Activated naive CD4-positive, alpha-beta T cell treated with anti-CD3 and anti-CD28 coated beads, Interleukin-2, amount 50 U/mL, for 72 hours (primary cell): ENCODE data around the gene KNSTRN. TPM values are rescaled to one million over a fixed set of nuclear protein-coding genes. Genes with fewer than 3 reads are reported as not detected.

ENCODE experiments used
- ATAC-seq, 2 donors: fragments of 150-1000 bp; cut with Tn5 transposase; 2 replicates each; pipeline ENCODE4 v1.10.0; 2021; ENCODE audit warnings: mild to moderate bottlenecking in 2 of 2, moderate library complexity in 2 of 2
- DNase-seq, 2 donors: peaks; one replicate each; pipeline ENCODE4 v3.0.0; 2021 to 2022; ENCODE audit warnings: low spot score in 2 of 2
- H3K27ac Mint-ChIP-seq, 2 donors: one replicate each; pipeline ENCODE4 v1.8.0; 2022; ENCODE audit warnings: mild to moderate bottlenecking in 2 of 2, mixed read lengths in 2 of 2
- H3K36me3 Mint-ChIP-seq, 2 donors: one replicate each; pipeline ENCODE4 v1.8.0; 2022; ENCODE audit warnings: mixed read lengths in 2 of 2
- H3K9me3 Mint-ChIP-seq, 2 donors: one replicate each; pipeline ENCODE4 v1.8.0; 2022; ENCODE audit warnings: mixed read lengths in 2 of 2
- total RNA-seq, 2 donors: library from RNA; stranded (reverse); gene quantifications; one replicate each; pipeline ENCODE4 v1.2.3, GENCODE V29; 2022

KNSTRN gene
- total RNA-seq, 2 donors from 2014 or later = 48.6 to 96.4 TPM

GRCh38 chr15:40429068-40429710 lies 46.7 kb downstream of the KNSTRN start:
- no peak for DNase-seq
- no peak overlapping the region for H3K27ac Mint-ChIP-seq
- no peak for ATAC-seq
- no peaks in the 10 kb centered on the region for H3K9me3 Mint-ChIP-seq
- no peaks in the 10 kb centered on the region for H3K36me3 Mint-ChIP-seq

GRCh38 chr15:40430271-40430805 lies 47.8 kb downstream of the KNSTRN start:
- no peak for ATAC-seq
- DNase-seq = no peak
- Mint-ChIP-seq H3K27ac (no peak overlapping the region), H3K36me3 (no peaks in the 10 kb centered on the region), H3K9me3 (no peaks in the 10 kb centered on the region)

GRCh38 chr15:40435023-40435709 lies 52.6 kb downstream of the KNSTRN start:
- Mint-ChIP-seq H3K27ac (no peak overlapping the region), H3K9me3 (no peaks in the 10 kb centered on the region), H3K36me3 (no peaks in the 10 kb centered on the region)
- DNase-seq = no peak
- no peak for ATAC-seq

GRCh38 chr15:40435710-40436089 lies 53.2 kb downstream of the KNSTRN start:
- Mint-ChIP-seq H3K9me3 (no peaks in the 10 kb centered on the region), H3K27ac (no peak overlapping the region), H3K36me3 (no peaks in the 10 kb centered on the region)
- no peak for ATAC-seq
- no peak for DNase-seq

GRCh38 chr15:40436116-40436891 lies 53.8 kb downstream of the KNSTRN start:
- DNase-seq (no peak), ATAC-seq (no peak)
- no peaks in the 10 kb centered on the region for H3K36me3 Mint-ChIP-seq
- H3K9me3 Mint-ChIP-seq = no peaks in the 10 kb centered on the region
- H3K27ac Mint-ChIP-seq = no peak overlapping the region

- Mint-ChIP-seq H3K36me3 (no peaks in the 10 kb centered on the region), H3K27ac (no peak overlapping the region), H3K9me3 (no peaks in the 10 kb centered on the region)
- DNase-seq (no peak), ATAC-seq (no peak)
Measured at GRCh38 chr15:40436892-40437751, 54.6 kb downstream of the KNSTRN start.

- DNase-seq = no peak
- Mint-ChIP-seq H3K27ac (no peak overlapping the region), H3K36me3 (no peaks in the 10 kb centered on the region), H3K9me3 (no peaks in the 10 kb centered on the region)
- no peak for ATAC-seq
Measured at GRCh38 chr15:40437752-40438687, 55.5 kb downstream of the KNSTRN start.

- ATAC-seq = no peak
- no peak for DNase-seq
- H3K27ac Mint-ChIP-seq = no peak overlapping the region
Measured at GRCh38 chr15:40438712-40439111, 56.2 kb downstream of the KNSTRN start.

GRCh38 chr15:40439461-40439959 lies 57.0 kb downstream of the KNSTRN start:
- DNase-seq (no peak), ATAC-seq (no peak)
- Mint-ChIP-seq H3K27ac (peak overlapping the region in 1 of 2 donors; percentile 73), H3K36me3 (no peaks in the 10 kb centered on the region), H3K9me3 (no peaks in the 10 kb centered on the region)

More at GRCh38 chr15:40438712-40439111, 56.2 kb downstream of the KNSTRN start:
- Mint-ChIP-seq H3K9me3 (no peaks in the 10 kb centered on the region), H3K36me3 (no peaks in the 10 kb centered on the region)

- Mint-ChIP-seq H3K36me3 (no peaks in the 10 kb centered on the region), H3K9me3 (no peaks in the 10 kb centered on the region), H3K27ac (peak overlapping the region; percentile 23 to 73)
- ATAC-seq (no peak), DNase-seq (no peak)
Measured at GRCh38 chr15:40439960-40440742, 57.6 kb downstream of the KNSTRN start.

- peak; percentile 94 to 97 for DNase-seq
- H3K9me3 Mint-ChIP-seq = no peaks in the 10 kb centered on the region
- peak within 1 kb of the TSS; percentile 73 to 93 for H3K27ac Mint-ChIP-seq
- no peaks in the 10 kb centered on the region for H3K36me3 Mint-ChIP-seq
- ATAC-seq = peak; percentile 93
Measured at GRCh38 chr15:40440743-40441564, 58.4 kb downstream of the KNSTRN start, which contains the start of gene BAHD1. Gene BAHD1 (plus strand): TSS chr15:40440953. CDS start chr15:40458465, 17,512 bp downstream.

GRCh38 chr15:40441565-40442531 lies 59.3 kb downstream of the KNSTRN start:
- no peak for ATAC-seq
- H3K36me3 Mint-ChIP-seq = no peaks in the 10 kb centered on the region
- no peak for DNase-seq
- peak overlapping the region; percentile 68 to 93 for H3K27ac Mint-ChIP-seq
- H3K9me3 Mint-ChIP-seq = no peaks in the 10 kb centered on the region

GRCh38 chr15:40443255-40443654 lies 60.7 kb downstream of the KNSTRN start:
- H3K27ac Mint-ChIP-seq = no peak overlapping the region
- no peaks in the 10 kb centered on the region for H3K36me3 Mint-ChIP-seq
- DNase-seq (no peak), ATAC-seq (no peak)
- H3K9me3 Mint-ChIP-seq = no peaks in the 10 kb centered on the region
